Muscle of back (tissue), 11 donors: Measurements from ENCODE around the gene LEMD2. TPM values are rescaled to one million over a fixed set of nuclear protein-coding genes. Genes with fewer than 3 reads are reported as not detected.

ENCODE experiments used
- DNase-seq, 3 donors: peaks; one replicate each; pipeline versions ENCODE4 v3.0.0 to v3.0.0-alpha.2; 2013
- polyA plus RNA-seq, 10 donors: library from polyadenylated mRNA; unstranded; fragments of 120-200 nt; gene quantifications; one replicate each; pipeline ENCODE4 v1.2.1, GENCODE V29; 2013; ENCODE audit not compliant: insufficient read length in 10 of 10

Gene LEMD2
- polyA plus RNA-seq, 10 donors, result 32.5 to 49.2 (median 38.7) TPM

DNA sequence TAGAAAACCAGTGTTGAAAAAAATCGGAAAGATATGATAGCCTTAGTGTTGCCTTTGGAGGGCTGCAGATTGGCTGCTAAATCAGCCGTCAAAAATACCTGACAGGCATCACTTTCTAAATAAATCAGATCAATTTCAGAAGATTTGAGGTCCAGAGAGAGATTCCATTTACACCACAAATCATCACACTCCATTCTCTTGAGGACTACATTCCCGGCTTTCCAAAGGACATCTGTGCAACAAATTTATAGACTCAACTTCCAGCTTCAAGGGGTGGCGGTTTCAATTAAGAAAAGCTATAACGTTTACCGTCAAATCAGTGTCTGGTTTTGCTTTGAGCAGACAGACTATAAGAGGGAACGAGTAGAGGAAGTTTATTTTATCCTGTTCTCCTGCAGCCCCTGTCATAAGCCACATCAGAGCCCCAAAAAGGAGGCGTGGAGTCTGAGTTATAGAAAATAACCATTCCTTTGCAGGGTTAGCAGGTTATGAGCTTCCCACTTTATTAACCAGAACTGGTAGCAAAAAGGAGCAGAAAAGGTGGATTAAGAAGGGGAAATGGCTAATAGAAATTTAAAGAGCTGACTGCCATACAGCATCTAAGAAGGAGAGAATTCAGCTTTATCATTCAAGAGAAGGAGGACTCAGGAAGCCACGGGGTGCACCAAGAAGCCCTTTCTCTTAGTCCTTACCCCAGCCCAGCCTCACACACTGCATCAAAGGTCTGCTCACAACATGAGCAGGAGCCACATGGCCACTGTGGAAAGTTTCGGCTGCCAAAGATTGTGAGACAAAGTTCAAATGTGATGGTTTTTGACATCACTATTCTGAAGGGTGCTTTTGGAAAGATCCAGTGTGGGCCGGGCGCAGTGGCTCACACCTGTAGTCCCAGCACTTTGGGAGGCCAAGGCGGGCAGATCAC, 64.6 kb downstream of the LEMD2 start:
- no peak for DNase-seq

DNA sequence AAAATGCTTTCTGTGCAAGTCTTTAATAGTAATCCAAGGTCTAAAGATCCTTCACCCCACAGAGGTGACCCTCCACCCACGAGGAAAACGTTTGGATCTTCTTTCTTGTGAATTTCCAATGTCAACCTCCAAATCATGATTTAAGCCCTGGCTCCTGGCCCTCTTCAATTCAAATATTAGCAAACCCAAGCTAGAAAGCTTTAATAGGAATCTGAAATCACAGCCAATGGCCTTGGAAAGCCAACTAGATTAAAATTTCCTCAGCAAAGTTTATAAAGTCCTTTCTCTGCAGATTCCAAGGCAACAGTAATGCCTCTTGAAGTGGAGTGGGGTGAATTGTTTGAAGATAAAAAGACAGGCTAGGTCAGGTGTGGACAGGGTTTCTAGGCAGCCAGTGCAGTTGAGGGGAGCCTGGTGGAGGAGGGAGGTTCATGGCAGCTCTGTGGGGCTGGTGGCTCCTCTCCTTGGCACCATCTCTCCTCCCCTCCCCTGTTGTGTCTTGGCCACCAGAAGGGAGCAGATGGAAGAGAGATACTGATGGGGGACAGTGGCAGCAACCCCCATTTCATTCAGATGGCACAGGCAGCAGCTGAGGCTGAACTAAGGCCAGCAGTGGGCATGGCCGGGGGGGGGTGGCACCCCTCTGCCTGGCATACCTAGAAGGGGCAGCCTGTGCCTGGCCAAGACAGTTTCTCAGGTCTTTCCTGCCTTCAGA, 65.4 kb downstream of the LEMD2 start:
- peak in 1 of 3 donors; percentile 35 for DNase-seq

DNA sequence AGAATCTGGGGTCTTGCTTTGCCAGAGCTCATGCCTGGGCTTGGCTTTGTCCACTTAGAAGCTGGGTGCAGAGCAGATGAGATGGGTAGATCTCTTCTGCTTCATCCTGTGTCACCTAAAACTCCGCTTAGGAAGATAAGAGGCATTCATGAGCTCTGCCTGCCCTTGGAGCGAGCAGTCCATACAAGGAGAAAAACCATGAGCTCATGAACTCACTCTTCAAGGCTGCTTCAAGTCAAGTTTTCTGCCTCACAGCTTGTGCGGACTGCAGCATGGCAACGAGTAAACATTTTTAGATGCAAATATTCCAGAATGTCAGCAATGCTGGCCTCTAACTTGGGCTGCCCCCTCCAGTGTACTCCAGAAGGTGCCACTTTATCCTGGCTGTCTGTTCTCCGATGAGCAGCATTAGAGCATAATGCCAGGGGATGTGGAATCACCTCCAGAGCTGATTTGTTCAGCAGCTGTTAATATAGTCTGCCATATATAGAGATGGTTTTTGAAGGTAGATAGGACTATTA, 66.8 kb downstream of the LEMD2 start:
- no peak for DNase-seq

DNA sequence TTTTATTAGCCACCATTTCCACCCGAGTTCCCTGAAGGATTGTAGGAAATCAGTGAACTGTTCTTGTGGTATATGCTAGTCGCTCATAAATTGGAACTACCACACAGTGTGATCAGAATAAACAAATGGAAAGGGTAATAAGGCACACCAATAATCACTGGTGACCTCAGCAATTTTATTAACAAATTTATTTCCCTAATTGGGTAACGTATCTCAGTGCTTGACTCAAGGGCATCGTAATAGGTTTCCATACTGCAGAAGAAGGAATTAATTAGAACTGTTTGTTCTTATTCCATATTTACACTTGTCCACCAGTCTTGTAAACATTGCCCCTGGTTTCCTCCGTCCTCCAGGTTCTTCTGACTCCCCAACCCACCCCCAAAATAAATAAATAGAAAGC, 67.4 kb downstream of the LEMD2 start:
- no peak for DNase-seq

Other genes starting within 250 kb of the LEMD2 start
- gene BAK1, start 208.9 kb downstream of the LEMD2 start, polyA plus RNA-seq, result 10 to 100 TPM; 14.4 to 20.8 (median 17.3) TPM
- 10 to 100 TPM in 3 of 10 donors, 1 to 10 TPM in 7; 6.3 to 12.6 (median 8.4) TPM for gene ITPR3, start 167.8 kb downstream of the LEMD2 start, polyA plus RNA-seq
- gene UQCC2, start 77.4 kb downstream of the LEMD2 start, polyA plus RNA-seq, result 10 to 100 TPM; 55.0 to 85.8 (median 69.2) TPM
- 10 to 100 TPM; 10.5 to 31.0 (median 25.4) TPM for gene IP6K3, start 42.2 kb downstream of the LEMD2 start, polyA plus RNA-seq
- not detected for gene MLN, start 14.9 kb upstream of the LEMD2 start, polyA plus RNA-seq